H1 (cell line): Measurements from ENCODE around the gene EXOSC1. TPM values are rescaled to one million over a fixed set of nuclear protein-coding genes. Genes with fewer than 3 reads are reported as not detected.

ENCODE experiments used
- ATF2 ChIP-seq: IDR thresholded peaks from 2 replicates; pipeline ENCODE4 v1.6.1; 2012; ENCODE audit warnings: low read length, inconsistent platforms
- BRCA1 ChIP-seq: IDR thresholded peaks from 2 replicates; pipeline ENCODE4 v1.6.1; 2012; ENCODE audit warnings: low read depth, low read length, improper control_type of control experiment
- CBX5 ChIP-seq: fragments of 300-800, 300-1000 bp; sonication (generic); IDR thresholded peaks from 2 replicates; pipeline ENCODE4 v1.7.1; 2016; ENCODE audit warnings: antibody characterized with exemption, low read length, low read depth
- CHD2 ChIP-seq: IDR thresholded peaks from 2 replicates; pipeline ENCODE4 v1.6.1; 2012; ENCODE audit warnings: low read length, improper control_type of control experiment
- HDAC2 ChIP-seq, 2 experiments: fragments of 300-600 bp in 1 of 2; sonication (generic) in 1 of 2; IDR thresholded peaks; 2 replicates each; pipeline ENCODE4 v1.6.1; 2011 to 2012; ENCODE audit warnings: low read depth in 2 of 2, low read length in 2 of 2, mild to moderate bottlenecking in 2 of 2, moderate library complexity in 2 of 2, borderline replicate concordance in 1 of 2, inconsistent platforms in 1 of 2
- KDM1A ChIP-seq: fragments of 200-600, 300-600 bp; sonication (generic); IDR thresholded peaks from 2 replicates; pipeline ENCODE4 v1.7.1; 2016; ENCODE audit warnings: mild to moderate bottlenecking, low read length, borderline replicate concordance
- NRF1 ChIP-seq: IDR thresholded peaks from 2 replicates; pipeline ENCODE4 v1.6.1; 2011; ENCODE audit warnings: mild to moderate bottlenecking, low read depth, low read length, improper control_type of control experiment
- PHF8 ChIP-seq: fragments of 200-600 bp; sonication (generic); conservative IDR thresholded peaks from 2 replicates; pipeline ENCODE4 v1.7.1; 2012; ENCODE audit warnings: low read depth, mild to moderate bottlenecking, inconsistent platforms, low read length, moderate library complexity
- POLR2AphosphoS5 ChIP-seq: IDR thresholded peaks from 2 replicates; pipeline ENCODE4 v1.6.1; 2011; ENCODE audit warnings: low read depth, low read length
- RAD21 ChIP-seq, 2 experiments: IDR thresholded peaks in 1 of 2; conservative IDR thresholded peaks in 1 of 2; 2 replicates each; pipeline ENCODE4 v1.6.1; 2011; ENCODE audit warnings: low read depth in 2 of 2, low read length in 2 of 2, improper control_type of control experiment in 1 of 2, inconsistent platforms in 1 of 2, mild to moderate bottlenecking in 1 of 2, moderate library complexity in 1 of 2
- RBBP5 ChIP-seq: IDR thresholded peaks from 2 replicates; pipeline ENCODE4 v1.7.1; 2012; ENCODE audit warnings: low read depth, mild to moderate bottlenecking, inconsistent platforms, low read length, moderate library complexity, borderline replicate concordance
- RXRA ChIP-seq: IDR thresholded peaks from 2 replicates; pipeline ENCODE4 v1.6.1; 2011; ENCODE audit warnings: low read depth, mild to moderate bottlenecking, low read length, moderate library complexity; ENCODE audit not compliant: insufficient read depth
- SIRT6 ChIP-seq: IDR thresholded peaks from one replicate; pipeline ENCODE4 v1.7.1; 2012; ENCODE audit warnings: low read length, inconsistent platforms
- TCF12 ChIP-seq: IDR thresholded peaks from 2 replicates; pipeline ENCODE4 v1.6.1; 2011; ENCODE audit warnings: low read depth, mild to moderate bottlenecking, low read length
- TEAD4 ChIP-seq: IDR thresholded peaks from 2 replicates; pipeline ENCODE4 v1.6.1; 2012; ENCODE audit warnings: low read depth, low read length, inconsistent platforms, mixed read lengths
- YY1 ChIP-seq: IDR thresholded peaks from 2 replicates; pipeline ENCODE4 v1.6.1; 2011; ENCODE audit warnings: low read depth, mild to moderate bottlenecking, low read length
- polyA plus RNA-seq, 7 experiments: library from polyadenylated mRNA; depleted of rRNA in 3 of 7; stranded (reverse) in 5 of 7; unstranded in 2 of 7; fragments of >200 nt in 5 of 7; fragments of 200-250 nt in 2 of 7; gene quantifications; 1 replicate in 5 of 7; 2 replicates in 1 of 7; 4 replicates in 1 of 7; pipeline versions ENCODE4 v1.2.1 to v1.2.3, GENCODE V29; 2011 to 2013; ENCODE audit warnings: missing spikeins in 2 of 7, mixed read lengths in 2 of 7
- total RNA-seq: library from RNA; stranded (reverse); fragmentation: NEBNext Ultra II Directional; extraction: Animal tissue kit (Norgen Biotek cat#: 25700); gene quantifications from 2 replicates; pipeline ENCODE4 v1.2.1, GENCODE V29; 2021
- TF ChIP-seq, protein P1 (sequence below), 3 experiments: IDR thresholded peaks; 1 replicate in 2 of 3; 2 replicates in 1 of 3; pipeline versions ENCODE4 v1.5.1 to v1.6.1; 2011; ENCODE audit warnings: low read length in 3 of 3, mild to moderate bottlenecking in 3 of 3, inconsistent platforms in 2 of 3, low read depth in 1 of 3, moderate library complexity in 1 of 3; ENCODE audit not compliant: insufficient read depth in 1 of 3; ENCODE audit errors: control extremely low read depth in 1 of 3
- TF ChIP-seq, protein P2 (sequence below): IDR thresholded peaks from 2 replicates; pipeline ENCODE4 v1.6.1; 2012; ENCODE audit warnings: inconsistent platforms

Gene EXOSC1
- total and polyA plus RNA-seq, 2 of the 8 experiments (the other 6 are each of a cell fraction or from before 2014, with no cell fraction given), result 52.1 to 68.1 TPM

- peak; percentile 25; the same call in 1 of the 2 replicates for TF ChIP-seq KDM1A
- peak; percentile 86 for TF ChIP-seq NRF1
- TF ChIP-seq RBBP5, result peak; percentile 68; the same call in 1 of the 2 replicates
- no peak for TF ChIP-seq TEAD4
- no peak for TF ChIP-seq BRCA1
- TF ChIP-seq RXRA, result no peak
- no peak for TF ChIP-seq CBX5
- TF ChIP-seq RAD21 (IDR thresholded peaks at IDR 0.05 in 1 of 2, conservative IDR thresholded peaks at IDR 0.05 in 1 of 2; ENCODE audit: low read depth in 2 of 2, low read length in 2 of 2), result no peak; a peak in 1 of 4 replicates
- TF ChIP-seq, protein P1, sequence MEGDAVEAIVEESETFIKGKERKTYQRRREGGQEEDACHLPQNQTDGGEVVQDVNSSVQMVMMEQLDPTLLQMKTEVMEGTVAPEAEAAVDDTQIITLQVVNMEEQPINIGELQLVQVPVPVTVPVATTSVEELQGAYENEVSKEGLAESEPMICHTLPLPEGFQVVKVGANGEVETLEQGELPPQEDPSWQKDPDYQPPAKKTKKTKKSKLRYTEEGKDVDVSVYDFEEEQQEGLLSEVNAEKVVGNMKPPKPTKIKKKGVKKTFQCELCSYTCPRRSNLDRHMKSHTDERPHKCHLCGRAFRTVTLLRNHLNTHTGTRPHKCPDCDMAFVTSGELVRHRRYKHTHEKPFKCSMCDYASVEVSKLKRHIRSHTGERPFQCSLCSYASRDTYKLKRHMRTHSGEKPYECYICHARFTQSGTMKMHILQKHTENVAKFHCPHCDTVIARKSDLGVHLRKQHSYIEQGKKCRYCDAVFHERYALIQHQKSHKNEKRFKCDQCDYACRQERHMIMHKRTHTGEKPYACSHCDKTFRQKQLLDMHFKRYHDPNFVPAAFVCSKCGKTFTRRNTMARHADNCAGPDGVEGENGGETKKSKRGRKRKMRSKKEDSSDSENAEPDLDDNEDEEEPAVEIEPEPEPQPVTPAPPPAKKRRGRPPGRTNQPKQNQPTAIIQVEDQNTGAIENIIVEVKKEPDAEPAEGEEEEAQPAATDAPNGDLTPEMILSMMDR (IDR thresholded peaks at IDR 0.05; ENCODE audit: control extremely low read depth in 1 of 3, insufficient read depth in 1 of 3, low read depth in 1 of 3, low read length in 3 of 3), result peak in 1 of 3 experiments; percentile 1; a peak in 1 of 4 replicates
- 0 out of 2 replicates have a peak, but pooled peaks have one; percentile 14 for TF ChIP-seq ATF2
- no peak for TF ChIP-seq TCF12
- peak in 1 of 2 experiments; percentile 97; a peak in 2 of 4 replicates for TF ChIP-seq HDAC2 (IDR thresholded peaks at IDR 0.05; ENCODE audit: borderline replicate concordance in 1 of 2, low read depth in 2 of 2, low read length in 2 of 2)
- TF ChIP-seq SIRT6, result no peak
- peak; percentile 94 for TF ChIP-seq YY1
- peak; percentile 70; the same call in 1 of the 2 replicates for TF ChIP-seq CHD2
- peak; percentile 75 for TF ChIP-seq POLR2AphosphoS5
- TF ChIP-seq, protein P2, sequence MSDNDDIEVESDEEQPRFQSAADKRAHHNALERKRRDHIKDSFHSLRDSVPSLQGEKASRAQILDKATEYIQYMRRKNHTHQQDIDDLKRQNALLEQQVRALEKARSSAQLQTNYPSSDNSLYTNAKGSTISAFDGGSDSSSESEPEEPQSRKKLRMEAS, result no peak
- peak; percentile 100 for TF ChIP-seq PHF8
These were observed at the start of gene EXOSC1, which contains the start of gene ZDHHC16 (continued) for GRCh38 chr10:97445722-97446639.
